HG02943 (cell line): Measurements from ENCODE around the gene PEX10.
"Not testable (repeated sequence)": the region's sequence is repeated elsewhere in the genome, so short reads cannot be mapped to it uniquely, and the experiment has no call there.

ENCODE experiments used
- ATAC-seq: cut with Tn5 transposase; IDR thresholded peaks from one replicate; pipeline ENCODE4 v1.9.1; 2021; ENCODE audit warnings: mild to moderate bottlenecking, low read depth, moderate library complexity; ENCODE audit not compliant: unreplicated experiment

The PEX10 gene

DNA sequence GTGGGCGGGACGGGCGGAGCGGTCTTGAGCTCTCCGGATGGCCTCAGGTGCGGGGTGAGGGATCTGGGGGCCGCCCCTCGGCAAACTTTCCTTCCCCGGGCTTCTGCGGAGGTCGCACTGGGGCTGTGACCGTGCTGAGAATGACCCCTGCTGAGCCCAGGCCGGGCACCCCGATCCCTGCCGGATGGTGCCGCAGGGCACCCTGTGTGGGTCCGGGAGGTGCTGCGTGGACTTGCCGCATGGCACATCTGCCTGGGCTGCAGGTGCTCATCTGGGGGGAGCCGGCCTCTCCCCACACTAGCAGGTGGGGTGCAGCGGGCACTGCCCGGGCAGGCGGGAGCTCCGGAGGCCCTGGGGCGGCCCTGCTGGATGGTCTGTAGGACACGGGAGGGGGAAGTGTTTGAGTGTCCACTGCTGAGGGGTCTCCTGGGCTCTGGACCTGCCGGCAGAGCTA lies 31.8 kb upstream of the PEX10 start:
- no peak for ATAC-seq

DNA sequence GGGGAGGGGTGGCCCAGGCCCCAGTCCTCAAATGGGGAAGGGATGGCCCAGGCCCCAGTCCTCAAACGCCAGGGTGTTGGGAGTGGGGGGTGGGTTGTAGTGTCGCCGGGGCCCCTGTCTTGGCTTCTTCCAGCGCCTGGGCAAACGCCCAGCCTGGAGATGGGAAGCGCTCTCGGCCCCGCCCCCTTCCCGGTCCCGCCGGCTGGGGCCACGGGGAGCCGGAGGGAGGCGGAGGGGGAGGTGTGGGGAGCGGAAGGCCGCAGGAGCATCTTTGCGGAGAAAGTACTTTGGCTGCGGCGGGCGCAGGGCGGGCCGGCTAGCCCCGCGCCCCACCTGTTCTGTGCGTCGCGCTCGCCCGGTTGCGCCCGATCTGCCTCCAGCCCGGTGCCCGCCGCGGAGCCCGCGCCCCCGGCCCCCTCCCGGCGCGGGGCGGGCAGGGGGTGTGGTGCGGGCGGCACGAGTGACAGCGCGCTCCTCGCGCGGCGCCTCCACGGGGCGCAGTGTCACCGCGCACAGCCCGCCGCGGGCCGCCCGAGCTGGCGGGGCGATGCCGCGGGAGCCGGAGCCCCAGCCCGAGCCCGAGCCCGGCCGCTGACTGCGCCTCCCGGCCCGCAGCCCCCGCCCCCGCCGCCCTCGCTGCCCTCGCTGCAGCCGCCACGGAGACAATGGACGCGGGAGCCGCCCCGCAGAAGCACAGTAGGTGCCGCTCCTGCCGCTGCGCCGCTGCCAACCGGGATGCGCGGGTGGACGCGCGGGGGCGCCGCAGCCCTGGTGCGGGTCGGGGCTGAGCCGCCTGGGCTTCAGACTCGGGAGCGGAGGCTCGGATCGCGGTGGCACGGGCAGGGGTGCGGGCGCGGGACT lies 31.1 kb upstream of the PEX10 start:
- ATAC-seq, result no peak

DNA sequence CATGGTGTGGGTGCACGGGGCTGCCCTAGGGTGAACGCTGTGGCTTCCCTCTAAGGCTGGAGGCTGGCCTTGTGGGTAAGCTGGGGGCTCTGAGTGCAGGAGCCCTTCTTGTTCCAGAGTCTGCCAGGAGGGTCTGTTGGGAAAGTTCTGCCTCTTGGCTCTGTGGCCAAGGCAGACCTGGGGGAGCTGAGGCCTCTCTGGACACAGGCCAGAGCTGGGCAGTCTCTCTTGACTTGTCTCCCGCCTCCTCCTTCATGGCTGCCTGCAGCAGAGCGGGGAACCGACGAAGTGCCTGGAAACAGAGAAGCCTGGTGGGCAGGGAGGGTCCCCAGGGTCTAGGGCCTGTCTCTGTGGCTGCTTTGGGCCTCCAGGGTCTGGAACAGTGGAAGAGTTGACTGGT lies 30.3 kb upstream of the PEX10 start:
- no peak for ATAC-seq

DNA sequence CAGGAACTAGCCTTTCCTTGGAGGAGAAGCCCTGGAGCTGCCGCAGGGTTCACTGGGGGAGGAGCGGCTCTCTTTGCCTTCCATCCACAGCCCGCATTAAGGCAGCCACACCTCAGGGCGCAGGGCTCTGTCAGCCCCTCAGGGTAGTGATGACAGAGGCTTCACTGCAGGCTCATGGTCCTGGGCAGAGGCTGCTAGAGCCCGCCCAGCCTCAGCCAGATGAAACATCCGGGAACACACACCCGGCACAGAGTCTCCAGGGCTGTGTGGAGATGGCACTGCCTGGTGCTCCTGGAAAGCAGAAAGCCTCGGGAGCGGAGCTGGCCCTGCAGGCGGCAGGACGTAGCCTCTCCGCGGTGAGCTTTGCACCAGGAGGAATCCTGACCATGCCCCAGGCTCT lies 29.4 kb upstream of the PEX10 start:
- no peak for ATAC-seq

DNA sequence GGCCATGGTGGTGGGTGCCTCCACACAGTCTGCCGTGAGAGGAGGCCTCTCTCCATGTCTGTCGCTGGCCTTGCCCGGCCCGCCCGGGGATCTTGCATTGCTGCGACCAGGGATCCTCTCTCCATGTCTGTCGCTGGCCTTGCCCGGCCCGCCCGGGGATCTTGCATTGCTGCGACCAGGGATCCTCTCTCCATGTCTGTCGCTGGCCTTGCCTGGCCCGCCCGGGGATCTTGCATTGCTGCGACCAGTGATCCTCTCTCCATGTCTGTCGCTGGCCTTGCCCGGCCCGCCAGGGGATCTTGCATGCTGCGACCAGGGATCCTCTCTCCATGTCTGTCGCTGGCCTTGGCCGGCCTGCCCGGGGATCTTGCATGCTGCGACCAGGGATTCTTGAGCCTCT lies 28.0 kb upstream of the PEX10 start:
- ATAC-seq, result not testable (repeated sequence)

DNA sequence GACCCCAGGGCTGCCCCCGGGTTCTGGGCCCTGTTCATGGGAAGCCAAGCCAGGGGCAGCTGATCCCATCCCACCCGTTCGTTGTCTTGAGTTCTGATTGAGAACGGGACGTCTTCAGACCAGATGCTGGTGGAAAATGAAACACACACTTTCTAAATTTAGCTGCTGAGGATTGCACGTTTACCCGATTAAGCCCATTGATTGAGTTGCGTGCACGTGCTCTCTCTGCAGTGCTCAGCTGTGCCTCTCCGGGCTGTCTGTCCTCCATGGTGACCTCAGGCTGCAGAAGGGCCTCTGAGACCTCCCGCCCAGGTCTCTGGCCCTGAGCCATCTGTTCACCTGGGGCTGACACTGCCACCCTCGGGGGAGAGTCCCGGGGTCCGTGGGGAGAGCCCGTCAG lies 27.0 kb upstream of the PEX10 start:
- ATAC-seq, result no peak

DNA sequence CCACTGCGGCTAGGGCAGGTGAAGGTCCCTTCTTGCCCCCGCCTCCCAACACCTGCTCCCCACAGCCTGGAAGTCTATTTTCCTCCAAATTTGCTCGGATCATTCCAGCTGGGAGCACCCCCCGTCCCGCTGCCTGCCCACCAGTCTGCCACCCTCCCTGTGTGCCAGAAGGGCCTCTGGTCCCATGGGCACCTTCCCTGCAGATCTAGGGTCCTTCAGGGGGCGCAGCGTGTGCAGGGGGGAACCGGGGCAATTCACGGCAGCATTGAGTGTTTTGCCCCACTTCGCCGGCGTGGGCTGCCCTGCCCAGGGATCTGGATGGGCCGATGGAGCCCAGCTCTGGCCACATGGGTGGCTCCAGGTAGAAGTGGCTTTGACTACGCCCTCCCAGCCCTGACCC lies 26.3 kb upstream of the PEX10 start:
- ATAC-seq, result no peak

DNA sequence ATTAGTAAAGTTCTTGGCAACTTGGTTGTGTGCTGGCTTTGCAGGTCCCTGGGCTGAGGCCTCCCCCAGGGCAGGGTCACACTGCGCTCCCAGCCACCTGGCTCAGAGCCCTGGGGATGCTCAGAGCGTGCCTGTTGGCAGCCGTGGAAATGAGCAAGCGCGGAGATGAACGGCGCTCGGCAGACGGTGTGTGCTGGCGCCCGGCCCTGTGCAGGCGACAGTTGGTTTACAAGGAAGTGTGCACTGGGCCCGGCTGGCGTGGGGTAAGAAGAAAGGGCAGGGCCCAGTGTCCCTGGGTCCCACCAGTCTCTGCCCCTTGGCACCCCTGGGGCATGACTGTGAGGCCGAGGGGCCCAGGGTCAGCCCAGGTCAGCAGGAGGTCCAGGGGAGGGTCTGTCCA lies 25.7 kb upstream of the PEX10 start:
- no peak for ATAC-seq

DNA sequence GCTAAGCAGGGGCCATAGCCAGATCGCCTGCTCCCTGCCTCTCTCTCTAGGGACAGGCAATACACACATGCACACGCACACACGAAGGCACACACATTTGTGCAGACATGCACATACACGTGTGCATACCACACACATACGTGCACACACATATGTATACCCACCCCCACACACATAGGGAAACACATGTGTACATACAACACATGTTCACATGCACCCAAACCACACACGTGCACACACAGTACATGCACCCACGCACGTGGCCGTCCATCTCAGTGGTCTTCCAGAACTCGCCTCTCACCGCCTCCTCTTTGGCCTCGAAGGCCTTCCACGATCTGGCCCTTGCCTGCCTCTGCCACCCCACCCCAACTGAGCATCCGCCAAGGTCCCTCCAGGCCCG lies 25.3 kb upstream of the PEX10 start:
- no peak for ATAC-seq

DNA sequence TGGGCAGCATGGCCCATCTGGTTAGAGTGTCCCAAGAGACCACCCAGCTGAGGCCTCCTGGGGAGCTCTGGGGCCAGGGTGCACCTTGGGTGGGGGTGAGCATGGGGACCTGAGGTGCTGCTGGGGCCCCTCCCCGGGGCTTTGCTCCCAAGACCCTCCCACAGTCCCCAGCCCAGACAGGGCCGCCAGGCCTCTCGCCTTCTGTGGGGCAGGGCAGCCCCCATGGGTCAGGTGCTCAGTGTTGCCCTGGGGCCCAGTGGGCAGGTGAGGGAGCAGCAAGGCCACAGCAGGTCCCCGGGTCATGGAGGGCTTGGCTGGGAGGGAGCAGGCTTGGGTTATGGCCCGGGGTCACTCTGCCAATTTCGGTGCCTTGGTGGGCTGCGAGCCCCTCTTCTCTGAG lies 24.5 kb upstream of the PEX10 start:
- ATAC-seq, result no peak

DNA sequence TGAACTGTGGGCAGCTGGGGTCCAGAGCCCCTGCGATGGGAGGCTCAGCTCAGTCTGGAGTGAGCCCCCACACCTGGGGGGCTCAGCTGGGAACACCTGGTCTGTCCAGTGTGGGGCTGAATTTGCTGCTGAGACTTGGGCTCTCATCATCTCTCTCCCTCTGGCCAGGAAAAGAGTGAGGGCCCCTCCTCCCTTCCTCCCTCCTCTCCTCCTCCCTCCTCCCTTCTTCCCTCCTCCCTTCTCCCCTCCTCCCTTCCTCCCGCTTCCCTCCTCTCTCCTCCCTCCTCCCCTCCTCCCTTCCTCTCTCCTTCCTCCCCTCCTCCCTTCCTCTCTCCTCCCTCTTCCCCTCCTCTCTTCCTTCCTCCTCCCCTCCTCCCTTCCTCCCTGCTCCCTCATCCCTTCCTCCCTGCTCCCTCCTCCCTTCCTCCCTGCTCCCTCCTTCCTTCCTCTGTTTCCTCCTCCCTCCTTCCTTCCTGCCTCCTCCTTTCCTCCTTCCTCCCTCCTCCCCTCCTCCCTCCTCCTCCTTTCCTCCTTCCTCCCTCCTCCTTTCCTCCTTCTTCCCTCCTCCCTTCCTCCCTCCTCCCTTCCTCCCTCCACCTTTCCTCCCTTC lies 23.5 kb upstream of the PEX10 start:
- ATAC-seq, result no peak

DNA sequence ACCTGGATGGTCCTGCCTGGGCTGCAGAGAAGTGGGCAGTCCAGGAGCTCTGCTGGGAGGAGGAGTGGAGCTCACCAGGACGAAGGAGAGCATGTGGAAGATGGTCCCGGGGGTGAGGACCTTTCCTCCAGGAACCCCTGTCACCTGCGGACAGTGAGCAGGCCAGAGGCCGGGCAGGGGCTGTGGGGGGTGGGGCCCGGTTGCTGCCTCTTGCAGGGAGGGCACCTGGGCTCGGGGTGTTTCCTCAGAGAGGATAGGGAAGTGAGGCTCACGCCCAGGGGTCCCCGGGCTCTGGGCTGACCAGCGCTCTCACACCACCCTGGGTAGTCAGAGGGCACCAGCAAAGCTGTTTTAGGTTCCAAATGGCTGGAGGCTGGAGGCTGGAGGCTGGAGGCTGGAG lies 22.7 kb upstream of the PEX10 start:
- no peak for ATAC-seq

DNA sequence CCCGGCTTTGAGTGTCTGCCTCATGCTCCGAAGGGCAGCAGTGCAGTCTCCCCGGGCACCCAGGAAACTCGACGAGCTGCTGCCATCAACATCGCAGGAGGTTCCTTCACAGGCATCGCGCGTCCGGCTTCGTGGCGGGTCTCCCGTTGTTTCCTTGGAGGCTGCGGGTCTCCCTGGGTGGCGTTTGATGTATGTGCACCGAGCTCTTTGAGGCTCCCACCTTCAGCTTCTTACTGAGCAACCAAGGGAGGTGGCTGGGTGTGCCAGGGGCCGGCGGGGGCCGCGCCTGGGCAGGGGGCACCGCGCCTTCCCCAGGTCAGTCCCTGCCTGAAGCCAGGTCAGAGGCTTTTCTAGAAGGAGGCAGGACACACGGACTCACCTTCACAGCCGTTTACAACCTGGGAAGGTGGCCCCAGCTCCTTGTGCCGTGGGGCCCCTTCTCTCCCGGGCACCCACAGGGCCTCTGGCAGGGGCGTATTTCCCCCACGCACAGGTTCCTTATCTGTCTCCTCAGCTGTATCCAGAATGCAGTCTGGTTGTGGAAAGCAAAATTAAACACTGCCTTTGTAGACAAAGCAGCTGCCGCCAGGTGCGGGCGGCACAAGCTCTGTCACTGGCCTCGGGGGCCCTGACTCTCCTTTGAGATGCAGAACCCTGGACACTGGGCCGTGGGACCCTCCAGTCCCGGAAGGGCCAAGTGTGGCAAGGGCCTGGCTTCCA lies 21.7 kb upstream of the PEX10 start:
- no peak for ATAC-seq

DNA sequence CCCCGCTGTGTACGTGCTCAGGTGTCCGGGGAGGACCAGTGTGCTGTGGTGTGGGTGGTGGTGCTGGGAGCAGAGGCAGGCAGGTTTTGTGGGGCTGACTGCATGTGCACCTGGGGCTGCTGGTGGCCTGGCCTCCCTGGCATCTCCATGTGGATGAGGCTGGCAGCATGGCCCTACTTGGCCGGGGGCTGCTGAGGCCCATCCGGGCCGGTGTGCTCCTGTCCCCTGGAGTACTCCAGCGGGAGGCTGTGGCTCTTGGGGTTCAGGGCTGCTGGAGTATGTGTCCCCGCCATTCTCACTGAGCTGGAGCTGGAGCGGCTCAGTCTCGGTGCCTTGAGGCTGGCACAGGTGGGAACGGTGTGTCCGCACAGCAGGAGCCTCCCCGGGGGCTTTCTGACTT lies 20.8 kb upstream of the PEX10 start:
- ATAC-seq, result no peak

DNA sequence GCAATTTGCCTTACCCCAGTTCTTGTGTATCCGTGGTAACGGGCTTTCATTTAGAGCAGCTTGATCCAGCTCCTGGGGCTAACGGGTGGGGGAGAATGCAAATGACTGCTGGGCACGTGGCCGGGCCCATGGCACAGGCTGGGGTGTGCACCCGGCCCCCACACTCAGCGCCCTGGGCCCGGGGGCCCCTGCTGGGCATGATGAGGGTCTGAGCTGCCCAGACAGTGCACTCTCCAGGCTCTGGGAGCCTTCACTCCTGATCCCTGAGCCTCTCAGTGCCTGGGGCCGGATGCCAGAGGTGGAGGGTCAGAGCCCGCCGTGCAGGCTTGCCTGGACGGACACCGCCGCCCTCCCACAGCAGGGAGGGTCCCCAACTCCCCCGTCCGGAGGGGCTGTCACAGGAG lies 20.1 kb upstream of the PEX10 start:
- no peak for ATAC-seq

DNA sequence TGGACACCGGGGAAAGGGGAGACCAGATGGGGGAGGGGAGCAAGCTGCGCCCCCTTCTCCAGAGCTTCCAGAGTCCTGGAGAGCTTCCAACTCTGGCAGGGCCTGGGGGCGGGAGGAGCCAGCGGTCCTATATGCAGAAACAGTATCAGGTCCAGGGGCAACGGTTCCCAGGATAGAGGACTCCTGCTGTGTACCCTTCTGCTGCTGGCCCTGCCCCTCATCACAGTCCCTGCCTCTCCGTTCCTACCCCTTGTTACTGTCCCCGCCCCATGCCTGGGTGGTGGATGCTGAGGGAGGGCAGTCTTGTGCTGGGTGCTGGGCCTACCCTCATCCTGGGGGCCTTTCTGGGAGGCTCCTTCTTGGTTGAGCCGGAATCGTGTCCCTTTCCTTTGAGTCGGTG lies 19.2 kb upstream of the PEX10 start:
- no peak for ATAC-seq

DNA sequence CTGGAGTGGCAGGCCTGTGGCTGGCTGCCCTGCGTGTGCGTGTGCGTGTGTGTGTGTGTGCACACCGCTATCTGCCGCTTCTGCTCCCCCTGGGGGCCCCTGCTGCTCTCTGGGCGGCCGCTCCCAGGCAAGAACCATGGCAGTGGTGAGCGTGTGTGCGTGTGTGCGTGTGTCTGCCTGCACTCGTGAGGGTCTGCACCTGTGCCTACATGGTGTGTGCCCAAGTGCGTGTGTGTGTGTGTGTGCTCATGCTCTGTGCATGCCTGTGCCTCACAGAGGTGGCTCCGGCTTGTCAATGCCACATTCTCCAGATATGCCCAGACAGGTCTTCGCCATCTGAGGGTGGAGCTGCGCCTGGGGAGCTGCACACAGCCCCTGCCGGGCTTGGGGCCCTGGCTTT lies 18.7 kb upstream of the PEX10 start:
- no peak for ATAC-seq

DNA sequence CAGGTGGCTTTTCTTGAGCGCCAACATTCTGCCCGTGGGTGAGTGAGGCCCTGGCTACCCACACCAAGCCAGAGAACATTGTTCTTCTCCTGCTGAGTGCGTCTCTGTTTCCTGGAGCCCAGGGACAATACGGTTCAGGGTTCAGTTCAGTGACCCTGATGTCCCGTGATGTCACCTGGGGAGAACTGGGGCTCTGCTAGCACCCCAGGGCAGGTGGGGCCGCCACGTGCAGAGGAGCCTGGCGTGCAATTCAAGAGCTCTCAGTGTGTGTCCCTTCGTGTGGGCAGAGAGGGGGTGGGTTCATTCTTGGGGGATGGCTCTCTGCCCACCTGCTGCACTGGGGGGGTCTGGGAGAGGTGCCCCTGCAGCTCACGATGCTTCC lies 18.2 kb upstream of the PEX10 start:
- no peak for ATAC-seq

DNA sequence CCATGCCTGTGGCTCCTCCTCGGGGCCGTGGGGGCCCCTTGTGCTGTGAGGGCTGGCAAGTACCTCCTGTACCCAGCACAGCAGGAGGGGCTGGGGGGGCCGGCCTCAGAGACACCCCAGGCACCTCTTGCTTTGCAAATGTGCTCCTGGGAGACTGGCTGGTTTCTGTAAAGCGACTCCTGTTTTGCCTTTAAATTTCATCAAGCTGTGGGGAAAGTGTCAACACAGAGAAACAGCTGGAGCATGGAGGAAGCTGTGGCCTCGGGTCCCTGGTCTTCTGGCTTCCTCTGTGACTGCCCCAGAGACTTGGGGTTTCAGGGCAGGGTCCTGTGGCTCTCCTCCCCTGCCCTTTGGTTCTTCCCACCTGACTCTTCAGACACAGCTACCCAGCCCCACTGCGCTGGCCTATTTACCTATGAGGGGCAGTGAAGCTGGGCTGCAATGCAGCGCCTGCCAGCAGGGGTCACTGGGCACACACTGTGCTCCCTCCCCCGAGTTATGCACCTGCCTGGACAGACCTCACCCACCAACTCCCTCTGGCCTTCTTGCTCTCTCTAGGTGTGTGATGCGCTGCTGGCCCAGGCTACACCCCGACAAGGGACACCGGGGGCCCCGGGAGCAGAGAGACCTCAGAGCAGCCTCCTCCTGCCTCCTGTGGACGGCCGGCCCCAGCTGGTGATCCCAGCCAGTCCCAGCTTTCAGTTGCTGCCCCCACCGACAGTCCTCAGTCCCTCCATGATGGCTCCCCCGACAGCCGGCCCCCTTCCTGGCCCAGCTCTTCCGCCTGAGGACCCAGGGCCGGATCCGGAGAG lies 17.6 kb upstream of the PEX10 start:
- no peak for ATAC-seq

DNA sequence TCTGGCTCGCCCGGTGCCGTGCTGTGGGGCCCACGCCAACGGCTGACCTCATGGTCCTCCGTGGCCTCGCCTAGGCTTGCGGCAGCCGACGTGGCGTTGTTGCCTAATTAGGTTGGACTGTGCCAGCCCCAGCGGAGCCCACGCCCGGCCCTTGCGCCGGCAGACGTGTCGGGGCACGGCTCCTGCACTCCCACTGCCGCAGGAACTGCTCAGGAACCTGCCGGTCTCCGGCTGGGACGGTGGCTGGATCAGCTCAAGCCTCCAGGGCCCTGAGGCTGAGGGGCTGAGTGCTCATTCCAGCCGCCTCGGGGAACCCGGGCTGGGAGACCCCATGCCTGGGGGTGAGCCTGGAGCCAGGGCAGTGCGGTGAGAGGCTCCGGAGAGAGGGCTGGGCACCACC lies 16.1 kb upstream of the PEX10 start:
- no peak for ATAC-seq

DNA sequence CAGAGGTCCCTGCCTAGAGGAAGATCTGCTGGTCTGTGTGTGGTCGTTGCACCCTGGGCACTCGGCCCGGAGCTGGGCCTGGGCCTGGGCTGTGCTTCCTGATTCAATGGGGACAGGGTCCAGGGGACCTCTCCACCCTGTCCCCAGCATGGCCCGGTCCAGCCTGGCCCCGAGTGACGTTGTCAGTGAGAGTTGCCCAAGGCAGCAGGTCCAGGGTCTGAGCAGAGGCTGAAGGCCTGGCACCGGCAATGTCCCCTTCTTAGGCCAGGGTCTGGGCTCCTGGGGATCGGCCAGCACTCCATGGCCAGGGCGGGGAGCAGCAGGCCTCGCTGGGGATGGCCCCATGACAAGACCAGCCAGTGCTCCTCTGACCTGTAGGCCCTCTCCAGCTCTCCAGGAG lies 15.6 kb upstream of the PEX10 start:
- no peak for ATAC-seq
